Spleen (tissue), 7 donors: ENCODE results near the gene PTPRT.

Source experiments
- CTCF ChIP-seq, 11 experiments: fragments of 200-600 bp in 7 of 11; fragments of 450-650 bp in 4 of 11; sonication (generic) in 4 of 11; IDR thresholded peaks in 8 of 11; conservative IDR thresholded peaks in 3 of 11; 1 replicate in 7 of 11; 2 replicates in 4 of 11; pipeline versions ENCODE4 v1.4.0 to v1.8.0; 2016 to 2021; ENCODE audit warnings: antibody characterized with exemption in 11 of 11, inconsistent platforms in 4 of 11, mild to moderate bottlenecking in 1 of 11
- POLR2A ChIP-seq, 3 donors: fragments of 450-650 bp; IDR thresholded peaks; one replicate each; pipeline ENCODE4 v1.5.1; 2017; ENCODE audit warnings: antibody characterized with exemption in 3 of 3, mild to moderate bottlenecking in 1 of 3
- POLR2AphosphoS5 ChIP-seq, 3 donors: sonication (generic); formaldehyde crosslinking; IDR thresholded peaks; one replicate each; pipeline ENCODE4 v1.5.1; 2017; ENCODE audit warnings: antibody characterized with exemption in 3 of 3
- donor health status: DM: no; HTN: no; CAD: no; lungs with moderate emphysema.
- donor health status: DM: no; HTN: no; CAD: no.
- donor health status: DM: no; HTN: no; CAD: no.

DNA sequence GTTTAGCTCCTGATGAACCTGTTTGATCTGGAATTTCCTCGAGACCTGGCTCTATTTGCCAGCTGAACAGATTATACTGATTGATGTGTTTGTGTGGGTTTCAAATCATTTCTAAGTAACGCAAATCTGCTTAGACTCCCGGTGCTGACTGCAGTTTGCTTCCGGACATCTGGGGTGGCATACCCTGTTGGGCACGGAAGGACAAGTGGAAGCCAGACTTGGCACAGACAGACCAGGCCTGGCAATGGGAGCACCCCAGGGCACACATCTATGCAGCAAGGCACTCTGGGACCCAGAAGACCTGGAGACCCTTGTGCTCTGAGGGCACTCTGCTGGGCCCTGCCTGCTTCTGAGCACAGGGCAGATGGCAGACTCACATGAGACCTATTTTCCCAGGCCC is 1137.8 kb downstream of the PTPRT start:
- TF ChIP-seq POLR2A (IDR thresholded peaks at IDR 0.05) (no peak), CTCF (IDR thresholded peaks at IDR 0.05 in 8 of 11, conservative IDR thresholded peaks at IDR 0.05 in 3 of 11) (no peak), POLR2AphosphoS5 (IDR thresholded peaks at IDR 0.05) (no peak)
